NK-92 (cell line): ENCODE data around the gene GNG12.

ENCODE experiments used
- DNase-seq: peaks from one replicate; lab custom pipeline; 2025; ENCODE audit not compliant: unreplicated experiment; lab: John Stamatoyannopoulos, UW

Gene GNG12

DNA sequence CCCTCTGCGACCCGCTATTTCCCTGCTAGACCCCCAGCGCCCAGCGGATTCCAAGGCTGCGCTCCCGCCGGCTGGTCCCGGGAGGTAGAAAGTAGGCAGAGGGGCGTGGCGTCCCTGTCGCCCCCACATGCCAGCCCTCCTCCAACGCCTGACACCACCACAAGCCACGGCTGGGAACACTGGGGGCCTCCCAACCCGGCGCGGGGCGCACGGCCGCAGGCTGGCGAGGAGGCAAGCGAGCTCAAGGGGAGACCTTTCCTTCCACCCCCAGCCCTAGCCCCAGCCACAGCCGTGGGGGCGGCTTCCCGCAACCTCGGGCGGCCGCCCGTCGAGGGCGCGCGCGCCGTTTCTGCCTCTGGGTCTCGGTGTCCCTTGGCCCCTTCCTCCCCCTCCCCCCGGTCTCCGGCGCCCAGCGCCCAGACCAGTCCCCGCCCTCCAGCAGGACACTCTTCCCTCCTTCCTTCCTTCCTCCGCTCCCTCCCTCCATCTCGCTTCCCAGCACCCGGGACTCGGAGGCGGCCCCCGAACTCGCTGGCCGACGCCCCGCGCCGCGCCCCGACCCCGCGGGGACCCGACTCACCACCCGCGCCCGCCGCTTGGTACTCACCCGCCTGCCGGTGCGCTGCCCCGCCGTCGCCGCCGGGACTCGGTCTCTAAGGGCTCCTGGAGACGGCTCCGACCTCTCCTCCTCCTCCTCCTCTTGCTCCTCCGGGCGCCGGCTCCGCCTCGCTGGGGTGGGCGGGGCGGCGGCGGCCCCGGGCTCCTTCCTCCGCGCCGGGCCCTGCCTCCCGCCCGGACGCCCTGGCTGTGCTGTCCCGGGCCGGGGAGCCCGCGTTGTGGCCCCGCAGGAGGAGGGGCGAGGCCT, at the start of gene GNG12:
TSS of gene GNG12 (minus strand) at position 731 of the 865 bp plus-strand sequence. CDS start 125,781 bp downstream, outside the sequence.
- DNase-seq: no peak

DNA sequence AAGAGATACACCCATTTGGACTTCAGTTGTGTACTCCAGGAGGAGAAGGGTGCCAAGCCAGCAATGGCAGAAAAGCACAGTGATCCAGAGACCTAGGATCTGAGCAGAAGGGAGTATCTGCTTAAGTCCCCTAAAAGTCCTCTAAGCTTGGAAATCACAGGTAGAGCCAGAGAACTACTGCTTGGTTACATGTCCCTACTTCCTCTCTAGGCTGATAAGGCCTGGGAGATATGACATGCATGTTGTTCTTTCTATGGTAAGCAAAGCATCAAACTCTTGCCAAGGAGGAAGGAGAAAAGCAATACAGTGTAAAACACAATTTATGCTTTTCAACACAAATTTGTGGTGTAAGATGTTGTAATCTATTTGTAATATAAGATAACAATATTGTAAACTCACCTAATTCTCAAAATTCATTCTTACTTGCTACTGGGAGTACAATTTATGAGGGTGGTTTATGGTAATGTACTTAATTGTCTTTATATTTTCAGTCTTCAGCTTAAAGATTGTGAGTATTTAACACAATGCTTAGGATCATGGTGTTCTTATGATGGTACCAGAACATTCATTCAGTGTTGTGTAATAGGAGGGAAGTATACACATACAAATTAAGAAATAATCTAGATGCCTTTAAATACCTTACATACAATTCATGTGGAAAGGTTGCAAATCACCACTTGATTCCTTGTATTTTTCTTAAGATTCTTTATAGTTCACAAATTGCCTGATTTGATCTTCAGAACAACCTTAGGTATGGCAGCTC, 49.1 kb upstream of the GNG12 start:
- DNase-seq: no peak

GRCh38 chr1:67880056-67880601, 46.9 kb upstream of the GNG12 start:
- DNase-seq: no peak

DNA sequence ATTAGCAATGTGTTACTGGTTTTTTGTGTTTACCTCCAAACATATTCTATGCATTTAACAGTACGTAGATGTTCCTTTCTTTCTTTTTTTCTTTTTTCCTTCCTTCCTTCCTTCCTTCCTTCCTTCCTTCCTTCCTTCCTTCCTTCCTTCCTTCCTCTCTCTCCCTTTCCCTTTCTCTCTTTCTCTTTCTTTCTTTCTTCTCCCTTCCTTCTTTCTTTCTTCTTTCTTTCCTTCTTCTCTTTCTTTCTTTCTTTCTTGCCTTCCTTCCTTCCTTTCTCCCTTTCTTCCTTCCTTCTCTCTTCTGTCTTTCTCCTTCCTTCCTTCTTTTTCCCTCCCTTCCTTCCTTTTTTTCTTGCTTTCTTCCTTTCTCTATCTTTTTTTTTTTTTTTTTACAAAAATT, 46.2 kb upstream of the GNG12 start:
- no peak for DNase-seq

- DNase-seq: no peak
Observed at GRCh38 chr1:67874501-67875111, 41.3 kb upstream of the GNG12 start.

GRCh38 chr1:67869233-67869632, 36.0 kb upstream of the GNG12 start:
- no peak for DNase-seq

DNA sequence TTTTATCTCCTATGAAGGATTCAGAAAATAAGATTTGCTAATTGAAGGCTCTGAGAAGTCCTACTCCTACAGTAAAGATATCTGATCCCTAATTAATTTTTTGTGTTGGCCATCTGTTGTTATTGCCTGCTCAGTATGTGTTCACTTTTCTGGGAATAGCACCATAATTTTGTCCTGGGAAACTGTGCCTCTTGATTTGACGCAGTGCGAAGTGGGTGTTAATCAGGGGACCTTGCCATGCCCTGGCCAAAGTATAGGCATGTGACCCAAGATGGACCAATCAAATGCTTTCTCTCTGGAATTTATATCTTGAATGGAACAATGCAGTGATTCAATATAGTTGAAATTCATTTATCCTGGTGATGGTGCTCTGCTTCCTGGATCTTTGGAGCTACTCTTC, 30.4 kb upstream of the GNG12 start:
- no peak for DNase-seq

DNA sequence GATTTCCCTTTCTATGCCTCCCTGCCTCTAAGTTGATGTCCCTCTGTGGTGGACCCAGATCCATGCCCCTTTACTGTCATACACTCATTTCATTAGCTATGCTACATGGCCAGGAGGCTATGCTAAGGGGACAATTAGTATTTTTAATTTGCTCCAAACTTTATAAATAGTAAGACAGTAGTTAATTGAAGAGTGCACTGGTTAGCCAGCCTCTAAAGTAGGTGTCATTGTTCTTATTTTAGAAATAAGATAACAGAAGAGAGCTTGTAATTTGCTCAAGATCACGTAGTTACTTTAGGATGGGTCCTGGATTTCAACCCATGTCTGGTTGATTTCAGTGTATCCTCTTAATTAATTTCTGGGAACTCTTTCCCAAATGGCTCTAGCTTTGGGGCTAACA, 29.4 kb upstream of the GNG12 start:
- no peak for DNase-seq

GRCh38 chr1:67861856-67862516, 28.7 kb upstream of the GNG12 start:
- no peak for DNase-seq

GRCh38 chr1:67860776-67861175, 27.5 kb upstream of the GNG12 start:
- DNase-seq: no peak

- no peak for DNase-seq
Observed at GRCh38 chr1:67856921-67857320, 23.7 kb upstream of the GNG12 start.

GRCh38 chr1:67855961-67856360, 22.7 kb upstream of the GNG12 start:
- no peak for DNase-seq

GRCh38 chr1:67855444-67855843, 22.2 kb upstream of the GNG12 start:
- no peak for DNase-seq

- no peak for DNase-seq
Observed at GRCh38 chr1:67853704-67854103, 20.4 kb upstream of the GNG12 start.

DNA sequence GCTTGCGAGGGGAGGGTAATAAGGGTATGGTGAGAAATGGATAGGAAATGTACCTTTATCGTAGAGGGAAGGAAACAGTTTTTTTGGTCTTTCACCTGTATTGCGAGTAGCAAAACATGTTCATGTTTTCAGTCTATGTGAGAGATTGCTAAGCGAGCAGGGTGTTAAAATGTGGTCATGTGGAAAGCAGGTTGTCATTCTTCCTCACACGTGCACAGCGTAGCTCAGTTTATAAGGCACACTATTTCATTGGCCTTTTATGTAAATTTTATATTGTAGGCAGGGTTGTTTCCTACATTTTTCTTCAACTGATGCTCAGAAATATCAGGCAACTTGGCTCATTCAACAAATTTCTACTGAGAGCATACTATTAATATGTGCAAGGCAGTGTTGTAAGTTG, 18.5 kb upstream of the GNG12 start:
- no peak for DNase-seq

- DNase-seq: no peak
Observed at GRCh38 chr1:67850611-67851075, 17.4 kb upstream of the GNG12 start.

DNA sequence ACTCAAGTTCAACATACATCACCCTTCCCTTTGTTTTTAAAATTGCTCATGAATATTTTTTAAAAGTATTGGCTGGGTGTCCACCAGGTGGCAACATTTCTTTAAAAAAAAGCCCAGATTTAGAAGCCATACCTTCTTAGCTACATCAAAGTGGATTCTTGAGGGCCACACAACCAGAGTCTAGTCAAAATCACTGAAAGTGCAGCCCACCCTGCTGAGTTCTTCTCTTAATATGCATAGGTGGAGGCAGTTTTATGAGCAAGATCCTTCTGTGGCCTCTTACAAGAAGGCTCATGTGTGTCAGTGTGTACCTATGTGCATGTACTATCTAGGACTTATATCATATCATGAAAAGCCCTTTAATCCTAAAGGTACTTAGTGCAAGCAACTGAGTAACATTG, 16.9 kb upstream of the GNG12 start:
- no peak for DNase-seq

GRCh38 chr1:67847466-67847865, 14.2 kb upstream of the GNG12 start:
- DNase-seq: no peak

GRCh38 chr1:67846538-67846937, 13.3 kb upstream of the GNG12 start:
- DNase-seq: no peak

GRCh38 chr1:67844988-67845387, 11.7 kb upstream of the GNG12 start:
- DNase-seq: no peak

DNA sequence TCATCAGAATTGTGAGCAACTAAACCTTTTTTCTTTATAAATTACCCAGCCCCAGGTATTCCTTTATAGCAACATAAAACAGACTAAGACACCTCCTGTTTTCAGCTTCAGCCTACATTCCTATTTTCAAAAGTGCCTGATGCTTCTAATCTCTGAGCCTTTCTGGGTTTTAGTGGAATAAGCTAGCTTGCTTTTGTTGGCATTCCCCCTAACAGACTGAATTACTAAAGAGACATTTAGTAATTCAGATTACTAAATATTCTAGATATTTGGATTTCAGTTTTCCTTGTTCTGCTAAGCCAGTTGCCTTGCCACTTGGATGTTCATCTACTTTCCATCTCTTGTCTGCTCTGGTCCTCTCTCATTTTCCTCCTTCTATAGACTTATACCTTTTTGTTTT, 10.5 kb upstream of the GNG12 start:
- DNase-seq: no peak
